ENCODE results near the gene SMOC2. TPM values are rescaled to one million over a fixed set of nuclear protein-coding genes. Genes with fewer than 3 reads are reported as not detected.

Gene SMOC2
- polyA plus RNA-seq, 1 of the 3 experiments (the other 2 are of a cell fraction) = not detected

DNA sequence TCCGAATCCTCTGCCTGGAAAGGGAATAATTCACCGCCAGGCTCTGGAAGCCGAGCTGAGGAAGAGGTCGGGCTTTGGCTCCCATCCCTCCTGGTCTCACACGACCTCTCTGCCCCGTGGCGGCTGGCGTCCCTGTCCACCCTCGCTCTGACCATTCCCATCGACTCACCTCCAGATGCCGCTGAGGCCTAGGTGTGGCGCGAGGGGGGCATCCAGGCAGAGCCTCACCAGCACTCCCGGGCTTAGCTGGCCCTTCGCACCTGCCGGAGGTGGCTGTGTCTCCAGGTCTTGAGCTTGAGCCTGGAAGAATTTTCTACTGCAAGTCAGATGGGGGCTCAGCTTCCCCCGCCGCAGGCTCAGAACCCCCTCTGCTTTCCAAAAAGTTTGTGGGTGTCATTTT, 28.5 kb upstream of the SMOC2 start:
- Histone ChIP-seq H3K4me3 (ENCODE audit: low read depth in 2 of 2, low read length in 1 of 2) (no peak overlapping the region), H3K9me3 (no peaks in the 10 kb centered on the region)

DNA sequence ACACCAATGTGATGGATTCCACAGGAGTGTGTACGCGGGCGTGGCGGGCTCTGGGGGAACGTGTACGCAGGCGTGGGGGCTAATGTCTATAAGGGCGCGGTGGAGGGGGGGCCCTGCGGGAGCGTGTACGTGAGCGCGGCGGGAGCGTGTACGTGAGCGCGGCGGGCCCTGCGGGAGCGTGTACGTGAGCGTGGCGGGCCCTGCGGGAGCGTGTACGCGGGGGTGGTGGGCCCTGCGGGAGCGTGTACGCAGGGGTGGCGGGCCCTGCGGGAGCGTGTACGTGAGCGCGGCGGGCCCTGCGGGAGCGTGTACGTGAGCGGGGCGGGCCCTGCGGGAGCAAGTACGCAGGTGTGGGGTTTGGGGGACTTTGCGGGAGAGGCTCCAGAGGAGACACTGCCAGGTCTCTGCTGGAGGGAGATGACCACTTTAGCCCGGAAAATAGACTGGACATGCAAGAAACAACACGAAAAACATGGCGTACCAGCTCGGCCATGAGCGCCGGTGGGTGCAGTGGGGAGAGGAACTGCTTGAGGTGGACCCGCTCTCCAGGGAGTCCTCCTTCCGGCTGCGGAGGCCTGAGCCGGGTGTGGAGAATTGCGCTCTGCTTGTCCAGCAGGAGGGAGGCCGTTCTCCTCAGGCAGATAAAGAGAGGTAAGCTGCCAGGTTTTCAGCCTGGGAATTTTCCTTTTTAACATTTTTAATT, 27.8 kb upstream of the SMOC2 start:
- Histone ChIP-seq H3K4me1 (ENCODE audit: control insufficient read depth in 1 of 2, insufficient read depth in 2 of 2, low read depth in 1 of 2, low read length in 1 of 2) (no peaks in the 10 kb centered on the region), H4K20me1 (ENCODE audit: insufficient read depth) (no peaks in the 10 kb centered on the region), H3F3A (replicated peaks; ENCODE audit: insufficient read depth) (no peaks in the 10 kb centered on the region), H2AFZ (ENCODE audit: low read depth) (no peak overlapping the region), H3K36me3 (replicated peaks in 1 of 2; ENCODE audit: control insufficient read depth in 1 of 2, insufficient read depth in 2 of 2, low read length in 1 of 2) (no peaks in the 10 kb centered on the region), H3K9ac (no peak overlapping the region), H3K27me3 (ENCODE audit: insufficient read depth) (no peaks in the 10 kb centered on the region), H3K4me2 (no peak overlapping the region), H3K27ac (ENCODE audit: low read depth in 2 of 2, low read length in 1 of 2) (no peak overlapping the region), H3K4me3 (ENCODE audit: low read depth in 2 of 2, low read length in 1 of 2) (no peak overlapping the region), H3K9me3 (no peaks in the 10 kb centered on the region), H3K9me2 (no peaks in the 10 kb centered on the region), H3K79me2 (ENCODE audit: insufficient read depth) (no peaks in the 10 kb centered on the region)
- no peak for DNase-seq
- 88% methylated on average over 52 of the region's 59 CpGs for WGBS (ENCODE audit: low lambda C conversion rate)
- TF ChIP-seq YY1 (IDR thresholded peaks at IDR 0.05; ENCODE audit: low read depth) = no peak
- TF ChIP-seq FOSL2 (IDR thresholded peaks at IDR 0.05; ENCODE audit: borderline replicate concordance, low read depth) = no peak
- TF ChIP-seq FOXJ3 (CRISPR knock-in tag; IDR thresholded peaks at IDR 0.05) = no peak
- TF ChIP-seq TCF12 (IDR thresholded peaks at IDR 0.05) = no peak
- ChIA-PET POLR2A (no interaction called here), CTCF (no interaction called here)

More for the DNA sequence above, 28.5 kb upstream of the SMOC2 start:
- no peaks in the 10 kb centered on the region for H3K27me3 ChIP-seq (ENCODE audit: insufficient read depth)
- no peaks in the 10 kb centered on the region for H4K20me1 ChIP-seq (ENCODE audit: insufficient read depth)
- no peaks in the 10 kb centered on the region for H3K36me3 ChIP-seq (replicated peaks in 1 of 2; ENCODE audit: control insufficient read depth in 1 of 2, insufficient read depth in 2 of 2, low read length in 1 of 2)
- H3F3A ChIP-seq (replicated peaks; ENCODE audit: insufficient read depth) = no peaks in the 10 kb centered on the region
- no peaks in the 10 kb centered on the region for H3K4me1 ChIP-seq (ENCODE audit: control insufficient read depth in 1 of 2, insufficient read depth in 2 of 2, low read depth in 1 of 2, low read length in 1 of 2)
- ChIA-PET POLR2A (no interaction called here), CTCF (no interaction called here)
- H3K27ac ChIP-seq (ENCODE audit: low read depth in 2 of 2, low read length in 1 of 2) = no peak overlapping the region
- WGBS (ENCODE audit: low lambda C conversion rate) = 81% methylated on average over 12 of the region's 18 CpGs
- H2AFZ ChIP-seq (ENCODE audit: low read depth) = no peak overlapping the region
- no peaks in the 10 kb centered on the region for H3K9me2 ChIP-seq
- no peak overlapping the region for H3K4me2 ChIP-seq
- H3K79me2 ChIP-seq (ENCODE audit: insufficient read depth) = no peaks in the 10 kb centered on the region
- no peak for DNase-seq
- TF ChIP-seq YY1 (IDR thresholded peaks at IDR 0.05; ENCODE audit: low read depth) = no peak
- TF ChIP-seq, protein P1, sequence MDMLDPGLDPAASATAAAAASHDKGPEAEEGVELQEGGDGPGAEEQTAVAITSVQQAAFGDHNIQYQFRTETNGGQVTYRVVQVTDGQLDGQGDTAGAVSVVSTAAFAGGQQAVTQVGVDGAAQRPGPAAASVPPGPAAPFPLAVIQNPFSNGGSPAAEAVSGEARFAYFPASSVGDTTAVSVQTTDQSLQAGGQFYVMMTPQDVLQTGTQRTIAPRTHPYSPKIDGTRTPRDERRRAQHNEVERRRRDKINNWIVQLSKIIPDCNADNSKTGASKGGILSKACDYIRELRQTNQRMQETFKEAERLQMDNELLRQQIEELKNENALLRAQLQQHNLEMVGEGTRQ (IDR thresholded peaks at IDR 0.05; ENCODE audit: borderline replicate concordance, low read depth, low read length) = no peak
- no peak for TF ChIP-seq MXI1 (IDR thresholded peaks at IDR 0.05; ENCODE audit: low read depth, low read length)
- TF ChIP-seq GATA2 (CRISPR knock-in tag; IDR thresholded peaks at IDR 0.05) = no peak
- H3K9ac ChIP-seq = no peak overlapping the region

DNA sequence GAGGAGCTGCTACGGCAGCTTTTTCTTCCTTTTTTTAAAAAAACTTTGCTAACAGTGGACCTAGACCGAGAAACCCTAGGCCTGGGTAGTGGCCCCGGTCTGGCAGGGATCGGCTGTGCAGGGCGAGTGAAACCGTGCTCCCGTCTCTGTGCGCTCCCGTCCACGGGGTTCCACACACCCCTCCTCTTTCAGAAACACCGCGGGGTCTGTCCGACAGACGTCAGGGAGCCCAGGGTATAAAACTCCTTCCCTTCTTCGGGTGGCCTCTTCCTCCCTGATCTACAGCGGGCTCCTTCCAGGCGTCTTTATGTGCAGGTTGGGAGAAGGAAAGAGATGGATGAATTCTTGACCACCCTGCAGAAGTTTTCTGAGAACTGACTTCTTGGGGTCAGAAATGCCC, 27.1 kb upstream of the SMOC2 start:
- ChIA-PET POLR2A (no interaction called here), CTCF (no interaction called here)
- H3F3A ChIP-seq (replicated peaks; ENCODE audit: insufficient read depth) = no peaks in the 10 kb centered on the region
- no peak overlapping the region for H3K4me2 ChIP-seq
- no peaks in the 10 kb centered on the region for H3K79me2 ChIP-seq (ENCODE audit: insufficient read depth)
- no peak overlapping the region for H3K4me3 ChIP-seq (ENCODE audit: low read depth in 2 of 2, low read length in 1 of 2)
- no peaks in the 10 kb centered on the region for H4K20me1 ChIP-seq (ENCODE audit: insufficient read depth)
- H3K9me2 ChIP-seq = no peaks in the 10 kb centered on the region
- H3K4me1 ChIP-seq (ENCODE audit: control insufficient read depth in 1 of 2, insufficient read depth in 2 of 2, low read depth in 1 of 2, low read length in 1 of 2) = no peaks in the 10 kb centered on the region
- H3K9ac ChIP-seq = no peak overlapping the region
- no peak overlapping the region for H2AFZ ChIP-seq (ENCODE audit: low read depth)
- no peaks in the 10 kb centered on the region for H3K36me3 ChIP-seq (replicated peaks in 1 of 2; ENCODE audit: control insufficient read depth in 1 of 2, insufficient read depth in 2 of 2, low read length in 1 of 2)
- no peaks in the 10 kb centered on the region for H3K27me3 ChIP-seq (ENCODE audit: insufficient read depth)
- WGBS (ENCODE audit: low lambda C conversion rate) = 69% methylated on average over 17 of the region's 17 CpGs
- DNase-seq = no peak
- H3K9me3 ChIP-seq = no peaks in the 10 kb centered on the region
- H3K27ac ChIP-seq (ENCODE audit: low read depth in 2 of 2, low read length in 1 of 2) = no peak overlapping the region
- no peak for TF ChIP-seq FOSL2 (IDR thresholded peaks at IDR 0.05; ENCODE audit: borderline replicate concordance, low read depth)
- TF ChIP-seq NFIC (IDR thresholded peaks at IDR 0.05; ENCODE audit: borderline replicate concordance) = no peak
- no peak for TF ChIP-seq EZH2phosphoT487 (IDR thresholded peaks at IDR 0.05; ENCODE audit: borderline replicate concordance, low read depth)
- no peak for TF ChIP-seq CHD2 (IDR thresholded peaks at IDR 0.05; ENCODE audit: low read length, partially characterized antibody)
- TF ChIP-seq, protein P2, sequence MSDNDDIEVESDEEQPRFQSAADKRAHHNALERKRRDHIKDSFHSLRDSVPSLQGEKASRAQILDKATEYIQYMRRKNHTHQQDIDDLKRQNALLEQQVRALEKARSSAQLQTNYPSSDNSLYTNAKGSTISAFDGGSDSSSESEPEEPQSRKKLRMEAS (IDR thresholded peaks at IDR 0.05; ENCODE audit: low read depth) = no peak
- TF ChIP-seq, protein P3, sequence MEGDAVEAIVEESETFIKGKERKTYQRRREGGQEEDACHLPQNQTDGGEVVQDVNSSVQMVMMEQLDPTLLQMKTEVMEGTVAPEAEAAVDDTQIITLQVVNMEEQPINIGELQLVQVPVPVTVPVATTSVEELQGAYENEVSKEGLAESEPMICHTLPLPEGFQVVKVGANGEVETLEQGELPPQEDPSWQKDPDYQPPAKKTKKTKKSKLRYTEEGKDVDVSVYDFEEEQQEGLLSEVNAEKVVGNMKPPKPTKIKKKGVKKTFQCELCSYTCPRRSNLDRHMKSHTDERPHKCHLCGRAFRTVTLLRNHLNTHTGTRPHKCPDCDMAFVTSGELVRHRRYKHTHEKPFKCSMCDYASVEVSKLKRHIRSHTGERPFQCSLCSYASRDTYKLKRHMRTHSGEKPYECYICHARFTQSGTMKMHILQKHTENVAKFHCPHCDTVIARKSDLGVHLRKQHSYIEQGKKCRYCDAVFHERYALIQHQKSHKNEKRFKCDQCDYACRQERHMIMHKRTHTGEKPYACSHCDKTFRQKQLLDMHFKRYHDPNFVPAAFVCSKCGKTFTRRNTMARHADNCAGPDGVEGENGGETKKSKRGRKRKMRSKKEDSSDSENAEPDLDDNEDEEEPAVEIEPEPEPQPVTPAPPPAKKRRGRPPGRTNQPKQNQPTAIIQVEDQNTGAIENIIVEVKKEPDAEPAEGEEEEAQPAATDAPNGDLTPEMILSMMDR (IDR thresholded peaks at IDR 0.05) = no peak
- TF ChIP-seq MEF2A (IDR thresholded peaks at IDR 0.05; ENCODE audit: borderline replicate concordance, low read depth) = no peak
- TF ChIP-seq, protein P4, sequence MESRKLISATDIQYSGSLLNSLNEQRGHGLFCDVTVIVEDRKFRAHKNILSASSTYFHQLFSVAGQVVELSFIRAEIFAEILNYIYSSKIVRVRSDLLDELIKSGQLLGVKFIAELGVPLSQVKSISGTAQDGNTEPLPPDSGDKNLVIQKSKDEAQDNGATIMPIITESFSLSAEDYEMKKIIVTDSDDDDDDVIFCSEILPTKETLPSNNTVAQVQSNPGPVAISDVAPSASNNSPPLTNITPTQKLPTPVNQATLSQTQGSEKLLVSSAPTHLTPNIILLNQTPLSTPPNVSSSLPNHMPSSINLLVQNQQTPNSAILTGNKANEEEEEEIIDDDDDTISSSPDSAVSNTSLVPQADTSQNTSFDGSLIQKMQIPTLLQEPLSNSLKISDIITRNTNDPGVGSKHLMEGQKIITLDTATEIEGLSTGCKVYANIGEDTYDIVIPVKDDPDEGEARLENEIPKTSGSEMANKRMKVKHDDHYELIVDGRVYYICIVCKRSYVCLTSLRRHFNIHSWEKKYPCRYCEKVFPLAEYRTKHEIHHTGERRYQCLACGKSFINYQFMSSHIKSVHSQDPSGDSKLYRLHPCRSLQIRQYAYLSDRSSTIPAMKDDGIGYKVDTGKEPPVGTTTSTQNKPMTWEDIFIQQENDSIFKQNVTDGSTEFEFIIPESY (IDR thresholded peaks at IDR 0.05; ENCODE audit: borderline replicate concordance, low read depth) = no peak
- TF ChIP-seq, protein P1 (IDR thresholded peaks at IDR 0.05; ENCODE audit: borderline replicate concordance, low read depth, low read length) = no peak
- TF ChIP-seq NRF1 (IDR thresholded peaks at IDR 0.05; ENCODE audit: low read depth, low read length) = no peak
